GM12875 (cell line): Measurements from ENCODE around the gene GPR143.

ENCODE experiments used
- H3K4me3 ChIP-seq: one replicate; pipeline ENCODE4 v1.5.1; 2011; ENCODE audit warnings: low read depth, low read length, control low read depth
- TF ChIP-seq, protein P1 (sequence below): IDR thresholded peaks from 2 replicates; pipeline ENCODE4 v1.5.1; 2011; ENCODE audit warnings: low read depth, mild to moderate bottlenecking, control low read depth, inconsistent platforms, low read length, moderate library complexity, borderline replicate concordance; ENCODE audit not compliant: insufficient read depth

GPR143 gene

DNA sequence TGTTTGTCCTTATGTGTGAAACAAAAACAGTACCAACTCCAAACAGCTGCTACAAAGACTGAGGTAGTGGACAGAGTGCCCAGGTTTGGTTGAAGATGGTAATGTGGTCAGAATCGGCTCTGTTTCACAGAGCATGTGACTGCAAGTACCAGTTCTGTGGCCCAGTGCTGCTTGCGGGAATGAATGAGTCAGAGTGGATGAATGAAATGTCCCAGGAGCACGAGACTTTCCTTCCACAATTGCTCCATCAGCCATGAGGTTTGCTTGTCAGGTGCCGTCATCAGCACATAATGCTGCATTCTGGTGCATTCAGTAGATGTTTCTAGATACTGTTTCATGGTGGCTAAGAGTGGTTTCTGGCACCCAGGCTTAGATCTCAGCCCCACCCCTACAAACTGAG is 84.2 kb downstream of the GPR143 start:
- TF ChIP-seq, protein P1, sequence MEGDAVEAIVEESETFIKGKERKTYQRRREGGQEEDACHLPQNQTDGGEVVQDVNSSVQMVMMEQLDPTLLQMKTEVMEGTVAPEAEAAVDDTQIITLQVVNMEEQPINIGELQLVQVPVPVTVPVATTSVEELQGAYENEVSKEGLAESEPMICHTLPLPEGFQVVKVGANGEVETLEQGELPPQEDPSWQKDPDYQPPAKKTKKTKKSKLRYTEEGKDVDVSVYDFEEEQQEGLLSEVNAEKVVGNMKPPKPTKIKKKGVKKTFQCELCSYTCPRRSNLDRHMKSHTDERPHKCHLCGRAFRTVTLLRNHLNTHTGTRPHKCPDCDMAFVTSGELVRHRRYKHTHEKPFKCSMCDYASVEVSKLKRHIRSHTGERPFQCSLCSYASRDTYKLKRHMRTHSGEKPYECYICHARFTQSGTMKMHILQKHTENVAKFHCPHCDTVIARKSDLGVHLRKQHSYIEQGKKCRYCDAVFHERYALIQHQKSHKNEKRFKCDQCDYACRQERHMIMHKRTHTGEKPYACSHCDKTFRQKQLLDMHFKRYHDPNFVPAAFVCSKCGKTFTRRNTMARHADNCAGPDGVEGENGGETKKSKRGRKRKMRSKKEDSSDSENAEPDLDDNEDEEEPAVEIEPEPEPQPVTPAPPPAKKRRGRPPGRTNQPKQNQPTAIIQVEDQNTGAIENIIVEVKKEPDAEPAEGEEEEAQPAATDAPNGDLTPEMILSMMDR = no peak
- H3K4me3 ChIP-seq = no peak overlapping the region

DNA sequence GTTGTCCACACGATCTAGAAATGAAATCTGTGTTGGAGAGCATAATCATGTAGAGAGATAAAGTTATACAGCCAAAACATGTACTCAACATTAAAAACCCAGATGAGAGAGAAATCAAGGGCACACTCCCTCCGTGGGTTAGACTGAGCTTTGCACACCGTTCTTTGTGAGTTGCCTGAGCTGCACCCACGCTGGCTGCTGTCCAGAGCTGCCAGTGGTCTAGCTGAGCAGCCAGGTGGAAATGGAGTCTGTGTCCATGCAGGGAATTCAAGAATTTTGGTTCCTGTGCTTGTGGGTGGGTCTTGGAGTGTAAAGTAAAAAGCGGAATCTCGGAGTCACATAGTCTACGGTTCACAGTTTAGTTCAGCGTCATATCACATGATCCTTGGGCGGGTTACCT is 84.6 kb downstream of the GPR143 start:
- no peak overlapping the region for H3K4me3 ChIP-seq
- TF ChIP-seq, protein P1 = no peak

DNA sequence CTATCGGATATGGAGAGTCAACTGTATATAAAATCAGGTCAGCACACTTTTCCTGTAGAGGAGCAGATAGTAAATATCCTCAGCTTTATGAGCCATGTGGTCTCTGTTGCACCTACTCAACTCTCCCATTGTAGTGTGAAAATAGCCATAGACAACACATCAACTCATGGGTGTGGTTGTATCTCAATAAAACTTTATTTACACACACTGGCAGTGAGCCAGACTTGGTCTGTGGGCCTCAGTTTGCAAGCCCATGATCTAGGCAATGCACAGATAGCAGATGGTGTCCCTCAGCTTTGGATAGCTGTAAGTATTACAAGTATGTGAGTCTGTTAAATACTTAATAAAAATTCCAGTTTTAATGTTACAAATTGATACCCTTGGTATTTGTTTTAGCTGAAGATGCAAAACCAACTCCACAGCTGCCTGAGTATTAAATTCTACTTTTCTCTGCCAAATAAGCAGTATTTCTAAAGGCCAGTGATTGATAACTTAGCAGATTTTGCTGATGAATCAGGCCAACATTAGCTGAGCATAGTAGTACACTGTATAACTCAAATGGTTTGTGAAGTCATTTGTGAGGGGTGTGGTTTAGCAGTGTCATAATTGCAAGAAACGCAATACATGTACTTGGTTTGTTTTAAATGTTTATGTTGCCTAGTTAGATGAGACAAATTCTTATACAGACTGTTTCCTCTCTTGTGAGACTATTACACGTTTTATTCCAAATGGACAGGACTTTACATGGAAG is 87.3 kb downstream of the GPR143 start:
- TF ChIP-seq, protein P1 = no peak
- H3K4me3 ChIP-seq = no peak overlapping the region

DNA sequence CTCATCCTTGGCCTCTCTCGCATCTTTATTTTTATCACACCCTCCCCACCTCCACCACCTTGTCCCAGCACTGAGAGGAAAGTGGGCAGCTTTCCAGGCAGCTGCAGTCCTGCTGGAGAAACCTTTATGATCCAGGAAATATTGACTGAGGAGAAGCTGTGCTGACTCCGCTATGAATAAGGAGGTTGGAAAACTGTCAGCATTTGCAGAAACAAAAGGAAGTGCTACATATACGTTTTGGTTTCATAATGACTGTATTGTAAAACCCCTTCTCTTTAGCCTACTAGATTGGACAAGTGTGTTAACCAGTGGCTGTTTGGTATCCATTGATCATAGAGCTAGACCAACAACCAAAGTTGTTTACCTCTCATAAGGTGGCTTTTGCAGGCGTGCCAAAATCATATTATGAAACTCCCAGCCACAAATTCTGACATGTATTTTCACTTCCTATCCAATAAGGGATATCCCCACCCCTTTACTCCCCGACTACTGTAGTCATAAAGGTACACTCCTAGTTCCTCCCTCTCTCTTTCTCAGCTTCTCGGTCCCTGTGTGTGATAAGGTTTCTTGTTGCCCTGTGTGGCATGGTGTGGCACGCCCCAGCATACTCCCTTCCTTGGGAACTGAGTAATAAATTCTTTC is 88.4 kb downstream of the GPR143 start:
- TF ChIP-seq, protein P1 = no peak
- H3K4me3 ChIP-seq = no peak overlapping the region

DNA sequence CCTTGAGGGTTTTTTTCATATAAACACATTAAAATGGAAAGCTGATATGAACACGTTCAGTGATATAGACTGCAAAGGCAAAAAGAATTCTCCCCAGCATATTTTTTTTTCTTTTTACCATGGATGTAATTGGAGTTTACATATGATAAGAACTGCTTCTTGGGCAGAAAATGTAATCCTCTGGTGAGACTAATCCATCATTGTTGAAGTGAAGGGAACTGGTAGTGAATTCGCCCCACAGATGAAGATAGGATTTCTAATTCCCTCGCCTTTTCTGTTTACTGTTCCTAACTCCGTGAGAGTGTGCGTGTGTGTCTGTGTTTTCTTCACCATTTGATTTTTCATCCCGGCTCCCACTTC is 88.9 kb downstream of the GPR143 start:
- H3K4me3 ChIP-seq = no peak overlapping the region
- TF ChIP-seq, protein P1 = no peak

DNA sequence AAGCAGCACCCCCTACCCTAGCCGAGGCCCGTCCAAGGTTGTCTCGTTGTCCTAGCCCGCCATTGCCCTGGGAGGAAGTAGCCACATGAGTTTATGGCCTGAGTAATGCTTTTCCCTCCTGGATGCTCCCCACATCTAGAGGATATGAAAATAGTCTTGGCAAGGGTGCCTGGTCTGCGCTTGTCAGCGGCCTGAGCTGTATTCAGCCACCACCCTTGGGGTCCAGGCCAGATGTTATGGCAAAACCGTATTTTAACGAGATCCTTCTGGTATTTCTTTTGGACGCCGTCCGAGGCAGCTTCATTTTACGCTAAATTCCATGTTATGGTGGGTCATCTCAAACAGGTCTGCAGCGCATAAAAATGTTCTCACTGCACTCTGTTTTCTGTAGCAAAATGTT is 89.3 kb downstream of the GPR143 start:
- TF ChIP-seq, protein P1 = no peak
- H3K4me3 ChIP-seq = no peak overlapping the region
